ENCODE results near the gene SLC16A12.

DNA sequence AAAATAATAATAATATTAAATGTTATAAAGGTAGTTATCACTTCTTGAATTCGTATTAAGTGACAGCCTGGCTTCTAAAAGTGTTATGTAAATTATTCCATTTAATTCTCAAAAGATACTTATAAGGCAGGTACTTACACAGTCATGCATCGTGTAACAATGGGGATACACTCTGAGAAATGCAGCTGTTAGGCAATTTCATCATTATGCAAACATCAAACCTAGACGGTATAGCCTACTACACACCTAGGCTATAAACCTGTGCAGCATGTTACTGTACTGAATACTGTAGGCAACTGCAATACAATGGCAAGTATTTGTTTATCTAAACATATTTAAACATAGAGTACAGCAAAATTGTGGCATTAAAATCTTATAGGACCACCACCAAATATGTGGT is 141.5 kb downstream of the SLC16A12 start:
- TF ChIP-seq, protein P1, sequence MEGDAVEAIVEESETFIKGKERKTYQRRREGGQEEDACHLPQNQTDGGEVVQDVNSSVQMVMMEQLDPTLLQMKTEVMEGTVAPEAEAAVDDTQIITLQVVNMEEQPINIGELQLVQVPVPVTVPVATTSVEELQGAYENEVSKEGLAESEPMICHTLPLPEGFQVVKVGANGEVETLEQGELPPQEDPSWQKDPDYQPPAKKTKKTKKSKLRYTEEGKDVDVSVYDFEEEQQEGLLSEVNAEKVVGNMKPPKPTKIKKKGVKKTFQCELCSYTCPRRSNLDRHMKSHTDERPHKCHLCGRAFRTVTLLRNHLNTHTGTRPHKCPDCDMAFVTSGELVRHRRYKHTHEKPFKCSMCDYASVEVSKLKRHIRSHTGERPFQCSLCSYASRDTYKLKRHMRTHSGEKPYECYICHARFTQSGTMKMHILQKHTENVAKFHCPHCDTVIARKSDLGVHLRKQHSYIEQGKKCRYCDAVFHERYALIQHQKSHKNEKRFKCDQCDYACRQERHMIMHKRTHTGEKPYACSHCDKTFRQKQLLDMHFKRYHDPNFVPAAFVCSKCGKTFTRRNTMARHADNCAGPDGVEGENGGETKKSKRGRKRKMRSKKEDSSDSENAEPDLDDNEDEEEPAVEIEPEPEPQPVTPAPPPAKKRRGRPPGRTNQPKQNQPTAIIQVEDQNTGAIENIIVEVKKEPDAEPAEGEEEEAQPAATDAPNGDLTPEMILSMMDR (conservative IDR thresholded peaks at IDR 0.05; ENCODE audit: low read depth, low read length) = no peak
- TF ChIP-seq CEBPB (IDR thresholded peaks at IDR 0.05; ENCODE audit: low read depth, low read length) (no peak), BHLHE40 (IDR thresholded peaks at IDR 0.05; ENCODE audit: low read depth, low read length) (no peak), SMC3 (IDR thresholded peaks at IDR 0.05; ENCODE audit: low read depth, low read length) (no peak), MAZ (IDR thresholded peaks at IDR 0.05; ENCODE audit: borderline replicate concordance, low read depth, low read length) (no peak), POLR2A (IDR thresholded peaks at IDR 0.05; ENCODE audit: low read depth, low read length) (no peak), RFX5 (IDR thresholded peaks at IDR 0.05; ENCODE audit: low read depth, low read length) (no peak), RAD21 (IDR thresholded peaks at IDR 0.05; ENCODE audit: low read length) (no peak), RCOR1 (IDR thresholded peaks at IDR 0.05; ENCODE audit: insufficient replicate concordance, low read length) (no peak), MXI1 (IDR thresholded peaks at IDR 0.05; ENCODE audit: borderline replicate concordance, low read depth, low read length) (no peak), FOS (IDR thresholded peaks at IDR 0.05; ENCODE audit: low read depth, low read length) (no peak)
- TF ChIP-seq, protein P2, sequence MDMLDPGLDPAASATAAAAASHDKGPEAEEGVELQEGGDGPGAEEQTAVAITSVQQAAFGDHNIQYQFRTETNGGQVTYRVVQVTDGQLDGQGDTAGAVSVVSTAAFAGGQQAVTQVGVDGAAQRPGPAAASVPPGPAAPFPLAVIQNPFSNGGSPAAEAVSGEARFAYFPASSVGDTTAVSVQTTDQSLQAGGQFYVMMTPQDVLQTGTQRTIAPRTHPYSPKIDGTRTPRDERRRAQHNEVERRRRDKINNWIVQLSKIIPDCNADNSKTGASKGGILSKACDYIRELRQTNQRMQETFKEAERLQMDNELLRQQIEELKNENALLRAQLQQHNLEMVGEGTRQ (IDR thresholded peaks at IDR 0.05; ENCODE audit: low read depth, low read length) = no peak

Data from IMR-90 (cell line).